Head of caudate nucleus (tissue), 42 donors: ENCODE results near the gene MUC13.
"Not testable (repeated sequence)": the region's sequence is repeated elsewhere in the genome, so short reads cannot be mapped to it uniquely, and the experiment has no call there.

Source experiments
- DNase-seq, 42 donors: peaks; one replicate each; pipeline versions ENCODE4 v3.0.0 to v3.0.0-alpha.2; 2020 to 2021; ENCODE audit warnings: mixed read lengths in 7 of 42
- intact Hi-C: fragments of 100-400 bp; cut with DNase I; formaldehyde crosslinking; loops from one replicate; pipeline ENCODE4 v1.15.0; 2022

MUC13 gene

GRCh38 chr3:124934577-124934976 lies at the start of gene MUC13:
TSS of gene MUC13 (minus strand) at chr3:124934751. CDS start at chr3:124934712, 39 bp downstream.
- DNase-seq: no peak

DNA sequence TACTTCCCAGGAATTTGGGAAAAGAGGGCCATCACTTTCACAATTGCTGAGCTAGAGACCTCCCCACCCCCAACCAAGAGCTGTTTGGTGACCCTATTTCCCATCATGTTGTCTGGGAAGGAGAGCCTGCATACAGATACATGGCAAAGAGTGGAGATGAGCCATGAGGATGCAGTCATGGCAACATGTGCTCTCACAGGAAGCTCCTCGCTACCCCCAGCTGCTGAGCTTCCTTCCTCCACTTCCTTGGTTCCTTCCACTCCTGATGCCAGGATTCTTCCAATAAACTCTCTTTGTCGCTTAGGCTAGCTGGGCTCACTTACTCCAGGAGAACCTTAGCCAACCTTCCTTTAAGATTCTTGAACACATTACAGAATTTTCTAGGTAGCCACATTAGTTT lies 48.3 kb upstream of the MUC13 start:
- DNase-seq: peak in 1 of 42 donors; percentile 2
- intact Hi-C loops: no loop called here

More at GRCh38 chr3:124934577-124934976, at the start of gene MUC13:
- intact Hi-C loops: no loop called here

DNA sequence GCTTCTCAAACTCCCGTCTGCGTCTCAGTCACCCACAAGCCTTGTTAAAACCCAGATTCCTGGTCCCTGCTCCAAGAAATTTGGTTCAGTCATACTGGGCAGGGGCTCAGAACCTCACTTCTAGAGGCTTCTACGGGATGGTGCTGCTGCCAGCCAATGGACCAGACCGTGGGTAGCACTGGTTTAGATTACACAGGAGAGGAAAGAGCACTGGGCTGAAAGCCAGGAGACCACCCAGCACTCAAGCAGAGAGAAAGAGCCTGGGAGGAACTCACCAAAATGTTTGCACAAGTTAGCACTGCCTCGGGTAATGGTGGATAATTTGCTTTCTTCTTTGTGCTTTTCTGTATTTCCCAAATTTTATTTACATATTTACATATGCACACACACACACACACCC lies 46.9 kb upstream of the MUC13 start:
- intact Hi-C loops: no loop called here

GRCh38 chr3:124978627-124979026 lies 44.1 kb upstream of the MUC13 start:
- DNase-seq: peak in 1 of 42 donors; percentile 10
- intact Hi-C loops: no loop called here

More for the DNA sequence above, 46.9 kb upstream of the MUC13 start:
- peak in 1 of 42 donors; percentile 2 for DNase-seq

GRCh38 chr3:124976383-124976782 lies 41.8 kb upstream of the MUC13 start:
- intact Hi-C loops: no loop called here

DNA sequence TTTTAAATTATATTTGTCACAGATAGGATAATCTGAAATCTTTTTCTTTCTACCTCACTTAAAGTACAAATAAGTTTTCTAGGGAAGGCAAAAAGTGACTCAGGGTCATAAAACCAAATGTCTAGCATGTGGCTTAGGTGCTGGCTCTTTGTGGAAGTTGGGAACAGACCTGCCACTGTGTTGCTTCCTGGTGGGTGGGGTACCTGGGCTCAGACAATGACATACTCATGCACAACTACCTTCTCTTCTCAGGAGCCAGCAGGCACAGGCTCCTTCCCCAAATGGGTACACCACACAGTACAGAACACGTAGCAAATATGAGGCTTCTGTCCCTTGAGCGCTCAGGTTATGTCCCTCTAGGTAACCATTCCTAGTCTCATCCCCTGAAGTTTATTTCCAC lies 40.1 kb upstream of the MUC13 start:
- intact Hi-C loops: no loop called here
- no peak for DNase-seq

More at GRCh38 chr3:124976383-124976782, 41.8 kb upstream of the MUC13 start:
- peak in 1 of 42 donors; percentile 8 for DNase-seq

- no peak for DNase-seq
Measured at GRCh38 chr3:124973290-124973689, 38.7 kb upstream of the MUC13 start.

DNA sequence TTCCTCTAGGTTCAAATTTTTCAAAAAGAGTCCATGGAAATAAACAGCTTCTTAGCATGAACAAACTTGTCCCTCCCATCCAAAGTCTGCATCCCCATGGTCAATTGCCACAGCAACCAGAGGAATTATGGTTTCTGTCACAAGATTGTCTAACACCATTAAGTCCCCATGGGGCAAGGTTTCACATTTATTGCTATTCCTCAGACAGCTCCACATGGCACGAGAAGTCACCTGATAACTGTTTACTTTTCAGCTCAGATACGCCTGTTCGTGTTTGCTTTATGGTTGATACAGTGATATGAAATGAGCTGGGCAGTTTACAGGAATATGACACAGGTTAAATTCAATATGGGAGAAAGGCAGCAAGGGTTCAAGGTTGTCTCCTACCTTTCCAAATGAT lies 37.9 kb upstream of the MUC13 start:
- intact Hi-C loops: no loop called here
- no peak for DNase-seq

More at GRCh38 chr3:124973290-124973689, 38.7 kb upstream of the MUC13 start:
- intact Hi-C loops: no loop called here

DNA sequence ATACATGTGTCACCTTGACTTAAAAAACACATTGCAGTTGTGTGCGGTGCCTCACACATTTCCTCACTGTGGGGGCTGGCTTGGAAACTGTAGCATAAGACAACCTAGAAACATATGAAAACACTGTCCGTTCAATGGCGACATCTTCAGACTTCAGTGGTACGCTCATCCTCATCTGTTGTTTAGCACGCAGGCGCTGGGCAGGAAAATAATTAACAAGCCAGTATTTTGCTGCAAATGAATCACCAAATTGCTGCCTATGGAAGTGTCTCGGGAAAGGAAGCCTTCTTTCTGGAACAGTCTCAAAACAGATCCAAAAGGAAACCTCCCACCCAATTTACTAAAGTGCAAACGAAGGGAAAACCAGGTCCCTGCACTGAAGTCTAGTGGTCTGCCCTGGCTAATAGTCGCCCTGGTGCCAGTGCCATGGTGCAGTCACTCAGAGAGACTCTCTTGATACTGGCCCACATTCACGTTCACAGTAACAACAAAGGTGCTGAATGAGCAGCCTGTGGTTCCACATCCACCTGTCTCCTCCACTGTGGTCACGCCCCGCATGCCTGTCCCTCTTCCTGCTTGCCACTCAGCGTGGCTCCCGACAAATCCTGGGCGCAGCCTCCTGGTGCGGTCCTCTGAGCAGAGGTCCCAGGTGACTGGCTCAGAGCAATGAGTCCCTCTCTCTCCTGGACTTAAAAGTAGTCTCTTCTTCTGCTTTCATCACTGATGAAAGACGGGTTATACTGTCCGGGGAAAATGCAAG lies 35.6 kb upstream of the MUC13 start:
- intact Hi-C loops: no loop called here
- DNase-seq: no peak

- no peak for DNase-seq
- intact Hi-C loops: no loop called here
Measured at GRCh38 chr3:124969190-124969589, 34.6 kb upstream of the MUC13 start.

DNA sequence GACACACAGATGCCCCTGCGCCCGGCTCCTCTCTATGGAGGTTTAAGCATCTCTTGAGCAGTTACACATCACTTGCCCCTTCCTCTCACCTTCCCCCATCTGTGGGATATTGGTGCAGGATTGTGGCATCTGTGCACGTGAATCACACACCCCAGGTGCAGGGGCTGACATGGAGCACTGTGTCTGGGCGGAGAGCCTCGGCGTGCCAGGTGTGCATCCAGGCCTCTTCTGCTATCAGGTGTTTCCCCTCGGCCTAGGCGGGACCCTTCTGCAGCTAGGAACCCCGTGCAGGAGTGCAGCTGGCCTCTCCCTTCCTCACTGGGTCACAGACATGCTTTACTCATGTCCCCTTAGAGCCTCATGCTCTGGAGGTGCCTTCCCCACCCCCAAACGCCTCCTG lies 33.4 kb upstream of the MUC13 start:
- intact Hi-C loops: no loop called here
- no peak for DNase-seq

- intact Hi-C loops: no loop called here
- DNase-seq: peak in 24 of 42 donors; percentile 5 to 61 (median 22)
Measured at GRCh38 chr3:124966521-124967445, 32.2 kb upstream of the MUC13 start.

- DNase-seq: no peak
- intact Hi-C loops: no loop called here
Measured at GRCh38 chr3:124965413-124965812, 30.9 kb upstream of the MUC13 start.

- no peak for DNase-seq
- intact Hi-C loops: no loop called here
Measured at GRCh38 chr3:124964387-124964786, 29.8 kb upstream of the MUC13 start.

DNA sequence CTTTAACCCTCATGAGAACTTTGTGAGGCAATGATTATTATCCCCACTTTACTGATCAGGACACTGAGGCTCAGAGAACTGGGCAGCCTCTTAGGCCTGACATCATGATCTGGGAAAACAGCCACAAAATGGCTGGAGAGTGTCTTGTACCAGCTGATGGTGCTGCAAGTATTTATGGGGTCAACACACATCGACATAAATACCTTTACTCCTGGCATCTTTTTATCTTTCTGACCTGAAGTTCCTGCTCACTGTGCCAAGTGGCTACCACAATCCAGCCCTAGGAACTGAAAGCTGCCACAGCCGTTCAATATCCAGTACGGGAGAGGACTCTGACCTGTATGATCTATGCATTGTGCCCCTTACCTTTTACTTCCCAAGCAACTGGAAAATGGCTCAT lies 29.2 kb upstream of the MUC13 start:
- DNase-seq: no peak
- intact Hi-C loops: no loop called here

DNA sequence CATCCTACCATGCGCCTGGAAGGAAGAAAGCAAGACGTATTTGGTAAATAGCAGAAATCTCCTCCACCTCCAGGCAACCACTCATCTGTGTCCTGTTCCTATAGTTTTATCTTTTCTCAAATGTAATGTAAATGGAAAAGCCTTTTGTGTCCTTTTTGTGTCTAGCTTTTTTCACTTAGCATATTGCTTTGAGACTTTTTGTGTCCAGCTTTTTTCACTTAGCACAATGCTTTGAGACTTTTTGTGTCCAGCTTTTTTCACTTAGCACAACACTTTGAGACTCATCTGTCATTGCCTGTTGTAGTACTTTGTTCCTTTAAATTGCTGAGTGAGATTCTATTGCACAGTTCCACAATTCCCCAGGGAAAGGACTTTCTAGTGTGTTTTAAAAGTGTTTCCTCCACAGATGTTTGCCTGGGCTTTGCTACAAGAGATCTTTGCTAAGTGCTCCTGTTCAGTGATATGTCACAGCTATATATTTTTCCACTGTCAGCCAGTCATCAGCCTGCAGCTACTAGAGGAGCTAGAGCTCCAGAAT lies 27.9 kb upstream of the MUC13 start:
- no peak for DNase-seq
- intact Hi-C loops: no loop called here

DNA sequence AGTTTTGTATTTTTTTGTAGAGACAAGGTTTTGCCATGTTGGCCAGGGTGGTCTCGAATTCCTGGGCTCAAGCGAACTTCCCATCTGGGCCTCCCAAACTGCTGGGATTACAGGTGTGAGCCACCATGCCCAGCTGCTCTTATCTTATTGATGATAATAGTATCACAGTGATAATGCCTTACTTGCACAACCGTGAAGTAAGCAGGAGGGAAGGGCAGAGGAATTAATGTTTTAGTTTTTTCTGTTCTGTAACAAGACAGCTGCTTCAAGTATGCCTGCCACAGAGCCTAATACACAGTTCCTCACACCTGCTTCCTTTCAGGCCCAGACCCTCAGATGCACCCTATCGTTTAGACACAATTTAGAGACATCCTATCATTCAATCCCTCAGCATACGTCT lies 26.1 kb upstream of the MUC13 start:
- no peak for DNase-seq
- intact Hi-C loops: no loop called here

GRCh38 chr3:124960105-124960504 lies 25.6 kb upstream of the MUC13 start:
- intact Hi-C loops: no loop called here
- no peak for DNase-seq

GRCh38 chr3:124957951-124958350 lies 23.4 kb upstream of the MUC13 start:
- intact Hi-C loops, DNase-seq: not testable (repeated sequence)
